Epithelial cell of proximal tubule (primary cell): ENCODE measurements around the gene ITGA11. TPM values are rescaled to one million over a fixed set of nuclear protein-coding genes. Genes with fewer than 3 reads are reported as not detected.

Experiments
- DNase-seq: peaks from one replicate; pipeline ENCODE4 v3.0.0-alpha.2; 2011; ENCODE audit warnings: low read depth
- H3K4me3 ChIP-seq: 2 replicates; pipeline ENCODE4 v1.5.1; 2011; ENCODE audit warnings: low read depth, mild to moderate bottlenecking, low read length
- total RNA-seq: library from RNA; depleted of rRNA; stranded (reverse); fragments of >200 nt; gene quantifications from 2 replicates; pipeline ENCODE4 v1.2.3, GENCODE V29; 2015
- TF ChIP-seq, protein P1 (sequence below): conservative IDR thresholded peaks from 2 replicates; pipeline ENCODE4 v1.5.1; 2012; ENCODE audit warnings: low read depth, mild to moderate bottlenecking, low read length

The ITGA11 gene
- total RNA-seq, 1 donor from 2014 or later = 1.6 TPM

DNA sequence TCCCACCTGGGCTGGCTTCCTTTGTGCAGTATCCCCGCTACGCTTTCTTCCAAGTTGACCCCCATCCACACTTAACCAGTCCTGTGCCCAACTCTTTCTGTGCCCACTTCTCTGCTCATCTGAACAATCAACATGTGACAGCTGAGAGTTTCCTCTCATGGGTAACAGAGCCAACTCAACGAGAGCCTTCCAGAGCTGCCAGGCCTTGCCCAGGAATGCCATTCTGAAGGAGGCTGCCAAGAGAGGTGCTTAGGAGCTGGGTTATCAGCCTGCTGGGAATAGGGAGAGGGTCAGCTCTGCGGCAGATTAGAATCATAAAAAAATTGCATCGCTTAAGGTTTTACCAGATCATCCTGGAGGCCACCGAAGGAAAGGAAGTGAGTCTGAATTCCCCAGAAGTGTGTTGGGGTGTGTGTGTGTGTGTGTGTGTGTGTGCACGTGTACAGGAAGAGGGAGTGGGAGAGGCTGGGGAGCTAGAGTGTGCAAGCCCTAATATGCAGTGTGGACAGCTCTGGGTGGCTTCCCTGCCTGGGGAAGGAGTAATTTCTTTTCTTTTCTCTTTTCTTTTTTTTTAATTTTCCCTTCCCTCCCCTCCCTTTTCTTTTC, 66.7 kb downstream of the ITGA11 start:
- no peak for DNase-seq
- no peak overlapping the region for H3K4me3 ChIP-seq
- TF ChIP-seq, protein P1, sequence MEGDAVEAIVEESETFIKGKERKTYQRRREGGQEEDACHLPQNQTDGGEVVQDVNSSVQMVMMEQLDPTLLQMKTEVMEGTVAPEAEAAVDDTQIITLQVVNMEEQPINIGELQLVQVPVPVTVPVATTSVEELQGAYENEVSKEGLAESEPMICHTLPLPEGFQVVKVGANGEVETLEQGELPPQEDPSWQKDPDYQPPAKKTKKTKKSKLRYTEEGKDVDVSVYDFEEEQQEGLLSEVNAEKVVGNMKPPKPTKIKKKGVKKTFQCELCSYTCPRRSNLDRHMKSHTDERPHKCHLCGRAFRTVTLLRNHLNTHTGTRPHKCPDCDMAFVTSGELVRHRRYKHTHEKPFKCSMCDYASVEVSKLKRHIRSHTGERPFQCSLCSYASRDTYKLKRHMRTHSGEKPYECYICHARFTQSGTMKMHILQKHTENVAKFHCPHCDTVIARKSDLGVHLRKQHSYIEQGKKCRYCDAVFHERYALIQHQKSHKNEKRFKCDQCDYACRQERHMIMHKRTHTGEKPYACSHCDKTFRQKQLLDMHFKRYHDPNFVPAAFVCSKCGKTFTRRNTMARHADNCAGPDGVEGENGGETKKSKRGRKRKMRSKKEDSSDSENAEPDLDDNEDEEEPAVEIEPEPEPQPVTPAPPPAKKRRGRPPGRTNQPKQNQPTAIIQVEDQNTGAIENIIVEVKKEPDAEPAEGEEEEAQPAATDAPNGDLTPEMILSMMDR = no peak

DNA sequence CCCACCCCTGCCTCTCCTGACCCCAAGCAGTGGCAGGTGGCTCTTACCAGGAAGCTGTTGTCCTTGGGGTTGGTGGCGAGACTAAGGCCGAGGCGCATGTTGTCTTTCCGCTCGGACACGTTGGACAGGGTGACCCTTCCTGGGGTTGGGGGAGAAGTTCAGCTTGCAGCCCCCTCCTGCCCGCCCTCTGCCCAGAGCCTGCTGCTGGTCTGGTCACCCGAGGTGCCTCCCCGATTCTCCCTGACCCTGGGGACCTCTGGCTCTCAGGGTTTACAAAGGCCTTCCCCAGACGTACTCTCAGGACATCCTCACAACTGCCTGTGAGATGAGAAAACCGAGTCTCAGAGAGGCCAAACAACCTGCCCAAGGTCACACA, 67.3 kb downstream of the ITGA11 start:
- H3K4me3 ChIP-seq = no peak overlapping the region
- TF ChIP-seq, protein P1 = no peak
- DNase-seq = no peak

DNA sequence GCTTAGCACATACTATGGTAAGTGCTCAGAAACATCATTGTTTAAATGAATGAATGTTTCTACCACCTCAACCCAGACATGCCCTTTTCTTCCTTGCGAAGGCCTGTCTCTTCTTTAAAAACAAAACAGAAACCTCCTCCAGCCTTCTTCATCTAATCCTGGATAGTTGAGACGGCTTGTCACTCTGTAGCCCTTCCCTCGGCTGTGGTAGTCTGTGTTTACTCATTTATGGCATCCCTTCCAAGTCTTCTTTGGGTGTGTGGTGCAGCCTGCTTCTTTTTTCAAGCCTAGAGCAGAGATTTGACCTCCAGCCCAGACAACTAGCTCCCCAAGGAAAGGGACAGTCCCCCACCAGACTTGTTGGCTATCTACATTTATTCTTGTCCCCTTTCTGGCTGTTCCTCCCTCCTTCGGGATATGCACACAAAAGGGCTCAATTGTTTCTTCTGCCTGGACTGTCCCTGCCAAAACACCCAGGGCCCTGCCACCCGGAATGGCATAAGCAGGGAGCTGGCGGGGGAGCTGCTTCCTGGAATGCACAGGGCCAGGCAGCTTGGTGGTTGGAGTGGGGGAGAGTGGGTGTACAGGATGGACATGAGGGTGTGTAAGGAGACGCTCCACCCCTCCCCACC, 67.8 kb downstream of the ITGA11 start:
- no peak overlapping the region for H3K4me3 ChIP-seq
- no peak for DNase-seq
- TF ChIP-seq, protein P1 = no peak

DNA sequence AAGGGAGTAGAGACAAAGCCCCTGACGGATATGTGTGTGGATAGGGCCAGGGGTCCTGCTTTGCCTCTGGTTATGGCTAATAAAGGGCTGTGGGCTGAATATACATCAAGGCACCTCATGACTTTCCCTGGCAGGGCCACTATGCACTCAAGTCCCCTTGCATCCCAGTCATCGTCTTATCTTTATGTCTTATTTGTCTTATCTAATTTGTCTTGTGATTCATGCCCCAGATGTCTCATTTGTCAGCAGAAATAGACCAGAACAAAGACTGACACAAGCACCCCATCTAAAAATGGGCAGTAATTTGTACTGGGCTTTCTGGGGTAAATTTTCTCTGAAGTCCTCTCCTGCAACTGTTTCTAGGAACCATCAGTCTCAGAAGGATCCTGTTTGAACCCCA, 68.6 kb downstream of the ITGA11 start:
- no peak overlapping the region for H3K4me3 ChIP-seq
- no peak for DNase-seq
- TF ChIP-seq, protein P1 = no peak

DNA sequence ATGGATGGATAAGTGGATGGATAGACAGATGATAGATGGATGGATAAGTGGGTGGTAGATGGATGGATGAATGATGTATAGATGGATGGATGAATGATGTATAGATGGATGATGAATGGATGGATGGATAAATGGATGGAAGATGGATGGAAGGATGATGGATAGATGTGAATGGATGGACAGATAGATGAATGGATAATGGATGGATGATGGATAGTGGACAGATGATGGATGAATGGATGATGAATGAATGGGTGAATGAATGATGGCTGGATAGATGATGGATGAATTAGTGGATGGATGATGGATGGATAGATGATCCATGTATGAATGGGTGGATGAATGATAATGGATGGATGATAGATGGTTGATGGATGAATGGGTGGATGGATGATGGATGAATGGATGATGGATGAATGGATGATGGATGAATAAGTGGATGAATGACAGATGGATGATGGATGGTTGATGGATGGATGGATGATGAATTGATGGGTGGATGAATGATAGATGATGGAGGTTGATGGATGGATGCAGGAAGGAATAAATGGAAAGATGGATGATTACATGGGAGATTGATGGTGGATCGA, 69.3 kb downstream of the ITGA11 start:
- DNase-seq = no peak
- TF ChIP-seq, protein P1 = no peak
- H3K4me3 ChIP-seq = no peak overlapping the region

DNA sequence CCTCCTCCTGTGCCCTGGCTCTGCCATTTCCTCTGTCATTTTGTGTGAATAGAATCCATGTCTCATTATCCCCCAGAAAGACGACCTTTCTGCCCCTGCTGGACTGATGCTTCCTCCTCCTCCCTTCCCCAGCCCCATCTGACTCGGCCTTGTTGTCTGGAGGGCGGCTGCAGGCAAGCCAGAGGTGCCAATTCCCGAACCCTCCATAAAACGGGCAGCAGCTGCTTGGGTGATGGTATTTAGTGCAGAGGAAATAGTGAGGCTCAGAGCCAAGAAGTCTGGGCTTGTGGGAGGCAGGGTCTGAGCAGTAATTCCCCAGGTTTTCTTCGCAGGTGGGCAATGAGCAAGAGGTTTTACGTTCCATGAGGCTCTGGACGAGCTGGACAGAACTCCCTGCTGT, 71.2 kb downstream of the ITGA11 start:
- H3K4me3 ChIP-seq = no peak overlapping the region
- DNase-seq = no peak
- TF ChIP-seq, protein P1 = no peak
